ELR (cell line): ENCODE results near the gene BCAS3.

Experiments used
- DNase-seq: peaks from one replicate; pipeline ENCODE4 v3.0.0-alpha.2; 2015; ENCODE audit warnings: low read depth

BCAS3 gene

DNA sequence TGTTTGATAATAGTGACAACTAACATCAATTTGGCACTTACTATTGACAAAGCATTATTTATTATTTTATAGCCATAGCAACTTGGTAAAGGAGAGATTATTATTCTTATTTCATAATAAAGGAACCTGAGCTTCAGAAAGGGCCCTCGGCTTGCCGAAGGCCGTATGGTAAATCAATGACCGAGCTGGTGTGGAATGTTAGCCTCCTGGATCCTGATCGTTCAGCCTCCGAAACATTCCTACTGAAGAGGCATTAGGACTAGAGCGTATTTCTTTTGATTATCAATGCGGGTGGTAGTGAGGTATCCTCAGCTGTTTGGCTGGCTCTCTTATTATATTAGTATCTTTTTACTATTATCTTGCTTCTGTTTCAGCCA, 522.7 kb downstream of the BCAS3 start:
- peak; percentile 46 for DNase-seq

DNA sequence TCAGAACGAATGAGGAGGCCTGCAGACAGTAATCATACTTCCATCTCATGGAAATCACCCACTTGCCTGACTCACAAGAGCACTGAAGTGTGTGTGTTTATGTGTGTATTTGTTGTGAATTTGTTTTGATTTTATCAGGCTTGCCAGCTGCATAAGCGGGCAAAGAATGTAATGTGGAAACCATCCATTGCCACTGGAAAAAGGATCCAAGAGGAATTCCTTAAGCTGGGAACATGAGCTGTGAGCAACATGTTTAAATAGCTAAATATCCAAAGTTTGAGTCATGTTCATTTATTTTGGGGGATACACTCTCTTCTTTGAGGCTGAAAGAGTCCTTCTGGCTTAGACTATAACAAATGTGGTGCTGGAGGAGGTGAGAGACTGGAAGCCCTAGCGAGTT, 523.6 kb downstream of the BCAS3 start:
- peak; percentile 97 for DNase-seq

DNA sequence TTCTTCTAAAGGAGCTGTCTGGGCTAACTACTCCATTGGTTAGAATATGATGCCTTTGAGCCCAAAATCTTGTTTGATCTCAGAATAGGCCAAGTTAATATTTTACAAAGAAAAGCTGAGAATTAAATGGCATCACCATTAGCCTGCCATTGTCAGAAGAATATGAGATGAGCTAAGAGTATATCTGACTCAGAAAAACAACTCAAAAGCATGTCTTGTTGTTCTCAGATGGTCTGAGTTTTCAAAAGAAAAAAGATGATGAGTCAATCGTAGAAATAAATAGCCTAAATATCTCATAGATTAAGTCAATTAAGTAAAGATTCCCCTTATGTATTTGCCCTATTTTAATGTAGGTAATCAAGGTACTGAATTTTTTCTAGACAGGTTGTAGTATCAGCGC, 524.9 kb downstream of the BCAS3 start:
- DNase-seq, result peak; percentile 81

DNA sequence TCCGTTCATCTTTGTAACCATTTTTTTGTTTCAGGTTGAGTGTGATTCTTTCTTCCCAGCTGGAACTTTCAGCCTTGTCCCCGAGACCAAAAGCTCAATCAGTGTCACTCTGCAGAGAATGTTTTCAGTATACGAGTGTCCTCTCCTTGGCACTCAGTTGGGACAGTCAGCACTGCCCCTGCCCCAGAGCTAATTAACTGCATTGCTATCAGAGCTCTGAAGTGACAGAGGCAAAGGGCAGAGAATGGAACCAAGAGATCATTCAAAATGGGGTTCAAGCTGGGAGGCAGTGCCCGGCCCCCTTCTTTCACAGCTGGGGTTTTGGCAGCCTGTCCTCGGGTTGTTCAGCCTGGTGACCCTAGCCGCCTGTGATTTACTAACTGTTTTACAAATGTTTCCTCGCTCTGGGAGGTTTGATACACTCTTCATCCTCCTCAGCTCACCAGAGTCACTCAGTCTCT, 526.0 kb downstream of the BCAS3 start:
- no peak for DNase-seq

DNA sequence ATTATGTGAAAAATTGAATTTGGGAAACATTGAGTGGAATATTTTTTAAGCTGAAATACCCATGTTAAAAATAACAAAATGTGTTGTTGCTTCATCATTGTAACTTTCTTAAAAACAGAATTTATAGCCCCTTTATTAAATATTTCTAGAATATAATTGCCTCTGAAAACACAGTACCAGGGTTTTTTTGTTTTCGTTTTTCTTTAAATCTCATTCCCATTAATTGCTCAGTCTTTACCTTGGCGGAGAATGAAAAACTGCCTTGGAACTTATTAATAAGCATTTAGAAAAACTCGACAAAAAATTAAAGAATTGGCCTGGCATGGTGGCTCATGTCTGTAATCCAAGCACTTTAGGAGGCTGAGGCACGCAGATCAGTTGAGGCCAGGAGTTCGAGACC, 526.8 kb downstream of the BCAS3 start:
- DNase-seq, result no peak

DNA sequence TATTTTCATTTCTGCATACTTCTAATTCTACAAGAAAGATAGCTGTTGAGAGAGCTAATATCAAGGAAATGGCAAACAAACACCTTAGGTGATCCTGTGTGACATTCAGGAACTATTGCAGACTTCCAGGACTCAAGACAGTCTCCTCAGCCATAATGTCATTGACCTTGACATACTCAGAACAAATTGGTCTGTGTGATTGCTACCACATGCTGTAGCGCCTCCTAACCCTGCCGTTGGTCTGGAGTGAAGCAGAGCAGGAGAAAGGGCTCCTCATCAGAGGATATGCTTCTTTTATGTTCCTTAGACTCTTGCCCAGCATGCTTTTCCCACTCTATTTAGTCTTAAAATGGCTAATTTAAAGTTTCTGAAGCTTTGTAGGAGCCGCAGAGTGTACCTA, 527.8 kb downstream of the BCAS3 start:
- DNase-seq, result no peak

DNA sequence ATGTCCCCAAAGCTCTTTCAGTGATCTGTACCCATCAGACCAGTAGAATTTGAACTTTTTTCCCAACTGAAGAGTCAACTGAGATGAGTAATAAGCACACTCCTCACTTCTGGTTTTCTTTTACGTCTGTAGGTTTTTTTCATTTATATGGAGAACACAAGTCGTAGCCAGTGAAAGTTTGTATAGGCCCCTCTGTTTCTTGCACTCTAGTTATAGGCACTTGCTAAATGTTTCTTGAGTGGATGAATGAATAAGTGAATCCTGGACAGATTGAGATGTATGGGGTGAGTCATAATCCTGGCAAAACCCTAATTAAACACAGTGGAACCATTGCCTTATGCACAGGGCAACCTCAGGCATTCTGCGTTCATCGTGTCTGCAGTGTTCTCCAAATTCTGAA, 528.3 kb downstream of the BCAS3 start:
- DNase-seq, result no peak

DNA sequence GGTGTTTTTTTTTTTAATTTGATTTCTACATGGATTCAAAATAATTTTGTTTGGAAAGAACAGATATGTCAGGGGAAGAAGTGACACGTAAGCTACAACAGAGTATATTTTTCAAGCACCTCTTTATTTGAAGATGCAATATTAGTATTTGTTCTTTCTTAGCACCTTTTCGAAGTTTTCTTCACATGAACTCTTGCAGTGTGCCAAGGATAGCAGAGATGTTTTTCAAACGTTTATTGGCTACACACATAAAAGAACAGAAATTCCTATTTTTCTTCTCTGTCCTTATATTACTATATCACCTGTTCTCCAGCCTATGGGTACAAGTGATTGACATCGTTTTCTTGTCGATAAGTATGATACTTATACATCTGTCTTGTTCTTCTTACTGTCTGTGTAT, 529.3 kb downstream of the BCAS3 start:
- no peak for DNase-seq

DNA sequence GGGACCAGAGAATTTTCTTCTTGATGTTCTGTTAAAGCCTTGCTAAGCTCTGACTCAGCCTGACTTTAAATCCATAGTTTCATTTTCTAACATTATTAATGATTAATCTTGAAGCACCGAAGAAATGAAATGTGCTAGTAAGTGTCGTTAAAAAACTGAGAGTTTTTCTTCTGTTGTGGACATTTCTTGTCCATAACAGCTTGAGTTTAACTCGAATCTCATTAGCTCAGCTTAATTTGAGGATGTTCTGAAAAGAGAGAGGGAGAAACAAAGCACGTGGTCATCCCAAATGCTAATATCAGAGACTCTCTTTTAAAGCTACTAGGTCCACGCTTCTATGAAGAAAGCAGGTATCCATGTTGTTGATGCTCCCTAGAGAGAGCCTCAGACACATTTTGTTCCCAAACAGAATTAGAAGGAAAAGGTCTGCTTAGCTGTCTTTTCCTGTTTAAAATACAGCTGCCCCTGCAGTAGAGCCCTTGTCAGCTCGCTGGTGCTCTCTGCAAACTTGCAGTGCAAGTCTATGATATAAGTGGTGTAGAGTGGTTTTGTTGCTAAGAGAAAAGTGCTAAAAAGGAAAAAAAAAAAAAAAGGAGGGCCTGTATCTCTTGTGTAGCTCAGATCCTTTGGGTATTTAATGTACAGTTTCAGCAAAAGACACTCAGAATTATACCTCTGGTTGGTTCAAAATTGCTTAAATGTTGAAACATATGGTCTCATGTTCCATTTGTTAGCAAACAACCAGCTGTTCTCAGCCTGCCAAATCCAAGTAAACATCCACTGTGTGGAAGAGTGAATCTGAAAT, 530.9 kb downstream of the BCAS3 start:
- peak; percentile 40 for DNase-seq

DNA sequence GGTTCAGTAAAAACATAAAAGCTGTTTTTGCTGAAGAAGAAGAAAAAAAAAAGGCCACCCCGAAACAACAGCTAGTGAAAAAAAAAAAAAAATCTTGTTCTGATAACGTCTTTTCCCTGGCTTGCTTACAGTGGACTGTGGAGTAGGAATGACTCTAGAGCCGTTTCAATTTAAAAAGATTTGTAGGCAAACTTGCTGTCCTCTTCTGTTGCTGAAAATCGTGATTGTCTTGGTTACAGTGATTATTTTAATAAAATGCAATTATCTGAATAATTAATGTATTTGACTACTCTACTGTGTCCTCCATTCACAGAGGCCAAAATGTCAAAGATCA, 531.4 kb downstream of the BCAS3 start:
- DNase-seq, result no peak

DNA sequence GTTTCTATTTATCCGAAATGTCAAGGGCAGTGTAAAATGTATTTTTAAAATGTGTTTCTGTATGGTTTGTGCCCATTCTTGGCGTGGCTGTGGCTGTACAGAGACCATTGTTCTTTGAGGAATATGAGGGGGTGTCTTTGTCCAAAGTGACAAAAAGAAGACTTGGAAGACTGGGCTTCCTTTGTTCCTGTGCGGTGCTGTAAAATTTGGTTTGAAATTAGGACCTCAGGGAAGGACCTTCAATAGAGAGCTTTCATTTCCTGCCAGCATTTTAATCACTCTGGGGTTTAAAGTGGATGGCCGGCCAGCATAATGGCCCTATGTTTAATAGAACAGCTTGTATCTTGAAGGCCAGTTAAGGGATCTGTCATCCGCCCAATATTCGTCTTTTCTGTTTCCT, 531.9 kb downstream of the BCAS3 start:
- DNase-seq, result no peak

DNA sequence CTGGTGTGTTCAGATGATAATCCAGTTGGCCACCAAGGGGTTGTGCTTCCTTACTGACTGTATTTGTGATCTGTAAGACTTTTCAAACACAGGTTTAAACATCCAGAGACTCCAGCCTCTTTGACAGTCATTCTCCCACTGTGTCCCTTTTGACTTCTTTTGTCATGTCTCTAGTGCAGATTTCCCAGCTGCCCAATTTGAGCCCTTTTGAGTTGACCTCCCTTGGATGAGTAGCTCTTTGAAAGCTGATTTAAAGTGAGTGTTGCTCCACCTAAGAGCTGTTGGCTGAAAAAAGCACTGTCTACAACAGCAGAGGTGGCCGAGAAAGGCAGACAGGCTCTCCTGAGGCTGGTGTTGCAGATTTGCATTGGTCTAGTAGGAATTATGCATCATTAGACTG, 533.6 kb downstream of the BCAS3 start:
- DNase-seq, result no peak

DNA sequence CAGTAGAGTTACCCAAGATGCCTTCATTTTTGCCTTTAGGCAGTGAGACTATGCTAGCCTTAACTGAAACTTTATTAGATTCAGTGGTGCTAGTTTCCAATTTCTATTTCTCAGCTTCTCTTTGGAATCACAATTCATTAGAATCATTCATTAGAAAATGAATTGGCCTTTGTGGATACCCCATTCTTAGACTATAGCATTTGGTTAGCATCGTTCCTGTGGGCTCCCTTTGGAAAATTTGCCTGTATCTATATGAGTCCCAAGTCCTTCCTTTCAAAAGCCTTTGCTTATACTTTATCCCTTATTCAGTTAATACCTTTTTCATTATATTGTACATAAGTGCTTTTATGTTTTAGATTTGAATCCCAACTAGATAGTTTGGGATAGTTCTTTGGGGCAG, 535.0 kb downstream of the BCAS3 start:
- DNase-seq, result no peak

DNA sequence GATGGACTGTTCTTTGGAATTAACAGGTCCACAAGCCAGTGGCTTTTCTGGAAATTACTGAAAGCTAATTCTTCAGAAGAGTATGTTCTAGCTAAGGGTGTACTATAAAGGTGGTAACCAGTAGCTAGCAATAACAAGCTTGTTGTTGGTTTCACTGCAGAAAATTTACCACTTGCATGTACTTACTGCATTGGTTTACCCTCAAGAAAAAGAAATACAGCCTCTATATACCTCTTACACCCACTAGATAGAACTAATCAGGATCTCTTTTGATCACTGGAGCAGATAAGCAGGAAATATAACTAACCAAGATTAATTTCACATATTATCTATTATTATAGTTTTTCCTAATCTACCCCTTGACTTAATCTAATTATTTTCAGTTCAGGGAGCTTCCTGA, 537.1 kb downstream of the BCAS3 start:
- DNase-seq, result no peak

DNA sequence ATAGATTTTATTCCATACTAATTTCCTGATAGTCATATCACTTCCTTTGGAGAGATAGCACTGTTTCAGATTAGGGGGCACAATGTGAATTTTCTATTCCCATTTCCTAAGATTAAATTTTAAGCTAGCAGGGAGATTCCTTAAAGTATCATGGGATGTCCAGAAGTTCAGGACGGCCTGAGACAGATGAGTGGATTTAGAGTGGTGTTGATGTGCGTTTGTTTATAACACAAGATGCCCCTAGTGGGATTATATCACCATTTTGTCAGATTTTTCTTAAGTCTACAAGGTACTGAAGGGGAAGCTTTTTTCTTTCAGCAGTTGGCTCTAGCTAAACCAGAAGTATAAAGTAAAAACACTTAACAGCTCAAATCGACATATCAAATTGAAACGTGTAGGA, 538.4 kb downstream of the BCAS3 start:
- DNase-seq, result no peak

DNA sequence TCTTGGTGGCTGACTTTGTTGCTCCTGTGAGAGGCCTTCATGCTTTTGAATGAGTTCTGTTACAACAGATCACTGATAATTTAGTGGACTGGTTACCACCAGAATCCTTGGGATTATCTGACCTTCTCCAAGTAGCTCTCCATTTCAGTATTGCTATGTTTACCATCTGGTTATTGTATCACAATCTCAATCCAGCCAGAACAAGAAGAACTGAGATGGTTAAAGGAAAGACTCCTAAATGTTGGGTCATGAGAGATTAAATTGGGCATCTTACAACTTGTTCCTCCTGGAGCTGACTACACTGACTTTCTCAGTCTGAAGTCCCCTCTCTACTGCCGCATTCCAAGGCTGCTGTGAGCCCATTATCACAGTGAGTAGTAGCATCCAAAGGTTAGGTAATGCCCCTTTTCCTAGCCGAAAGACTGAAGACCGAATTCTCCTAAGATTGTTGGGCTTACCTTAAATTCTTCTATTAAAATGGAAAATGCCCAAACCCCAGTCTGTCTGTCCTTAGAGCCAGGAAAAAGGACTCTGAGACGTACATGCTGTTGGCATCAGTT, 540.3 kb downstream of the BCAS3 start:
- no peak for DNase-seq

DNA sequence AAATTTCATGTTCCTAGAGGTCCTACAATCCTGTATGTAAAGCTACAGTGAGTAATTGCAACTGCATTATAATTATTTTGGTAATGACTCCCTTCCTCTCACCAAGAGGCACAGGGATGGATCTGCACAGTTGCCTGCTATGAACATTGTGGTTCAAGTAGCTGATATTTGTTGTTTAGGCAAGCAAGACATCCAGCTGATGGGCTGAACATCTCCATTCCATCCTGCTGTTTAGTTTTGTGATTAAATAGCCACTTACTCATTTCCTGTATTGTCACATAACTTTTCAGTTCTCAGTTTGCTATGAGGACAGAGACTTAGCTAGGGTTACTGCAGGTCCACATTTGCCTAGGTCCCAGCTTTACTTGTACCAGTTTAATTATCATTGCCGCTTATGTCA, 540.8 kb downstream of the BCAS3 start:
- DNase-seq, result peak; percentile 79

DNA sequence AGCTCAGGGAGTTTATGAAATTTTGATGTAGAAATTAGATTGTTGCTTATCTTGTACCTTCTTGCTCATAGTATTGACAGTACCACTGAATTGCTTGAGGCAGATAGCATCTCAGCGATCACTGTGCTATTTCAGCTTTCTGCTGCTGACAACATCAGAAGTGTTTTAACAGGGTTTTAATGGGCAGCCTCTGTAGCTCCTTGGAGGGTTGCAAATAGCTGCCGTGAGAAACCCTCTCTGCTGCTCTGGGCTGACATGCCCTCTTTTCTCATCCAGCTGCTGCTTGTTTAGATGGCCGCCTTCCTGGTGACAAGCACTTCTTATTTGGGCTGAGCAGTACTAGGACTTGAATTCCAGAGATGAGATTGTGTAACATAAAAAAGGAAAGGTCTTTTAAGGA, 541.8 kb downstream of the BCAS3 start:
- no peak for DNase-seq

DNA sequence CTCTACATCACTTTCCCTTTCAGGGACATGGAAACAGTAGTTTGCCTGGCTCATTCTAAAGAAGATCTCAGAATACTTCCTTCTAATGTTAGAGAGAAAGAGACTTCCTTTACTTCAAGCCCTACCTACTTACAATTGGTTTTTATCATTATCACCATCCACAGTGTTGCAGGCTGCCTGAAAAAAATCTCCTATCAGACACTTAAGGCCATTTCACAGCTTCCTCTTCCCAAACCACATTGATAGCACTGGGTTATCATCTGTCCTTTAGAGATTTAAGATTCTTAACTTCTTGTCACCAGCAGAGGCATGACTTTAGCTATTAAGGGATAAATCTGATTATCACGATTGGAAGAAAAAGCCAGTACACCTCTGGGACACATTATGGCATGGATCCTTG, 543.5 kb downstream of the BCAS3 start:
- no peak for DNase-seq

DNA sequence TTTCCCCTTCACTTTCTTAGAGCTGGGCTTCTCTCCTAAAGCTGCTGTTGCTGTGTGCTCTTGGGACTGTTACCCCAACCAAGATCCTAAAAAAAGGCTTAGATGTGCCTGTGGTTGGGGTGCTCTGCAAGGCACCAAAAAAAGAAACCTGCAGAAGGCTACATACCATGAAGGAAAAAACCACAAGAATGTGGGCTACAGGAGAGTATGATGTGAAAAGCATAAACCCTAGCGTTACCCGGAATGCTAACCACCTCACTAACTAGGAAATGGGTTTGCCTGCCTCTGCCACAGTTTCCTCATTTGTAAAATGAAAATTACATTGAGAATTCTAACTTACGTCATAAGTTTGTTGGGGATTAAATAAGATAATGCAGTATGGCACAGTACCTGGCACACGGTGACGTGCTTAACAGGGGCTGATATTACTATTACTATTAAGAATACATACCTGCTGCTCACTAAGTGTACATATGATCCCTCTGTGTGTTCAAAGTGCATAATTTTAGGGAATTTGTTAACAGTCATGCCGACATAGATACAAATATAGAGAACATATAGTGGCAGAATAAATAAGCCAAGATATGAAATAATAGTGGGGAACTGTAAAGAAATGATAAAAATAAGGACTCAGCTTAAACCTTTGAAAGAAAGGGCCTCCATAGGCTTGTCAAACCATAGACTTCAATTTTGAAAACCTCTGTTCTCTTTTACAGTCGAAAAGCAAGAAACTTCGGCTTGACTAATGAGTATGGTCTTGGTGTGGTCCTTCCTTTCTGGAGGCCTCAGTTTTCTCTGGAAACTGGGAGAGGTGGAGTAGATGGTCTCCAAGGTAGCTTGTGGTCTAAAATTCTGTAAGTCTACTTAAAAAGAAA, 544.2 kb downstream of the BCAS3 start:
- DNase-seq, result no peak

DNA sequence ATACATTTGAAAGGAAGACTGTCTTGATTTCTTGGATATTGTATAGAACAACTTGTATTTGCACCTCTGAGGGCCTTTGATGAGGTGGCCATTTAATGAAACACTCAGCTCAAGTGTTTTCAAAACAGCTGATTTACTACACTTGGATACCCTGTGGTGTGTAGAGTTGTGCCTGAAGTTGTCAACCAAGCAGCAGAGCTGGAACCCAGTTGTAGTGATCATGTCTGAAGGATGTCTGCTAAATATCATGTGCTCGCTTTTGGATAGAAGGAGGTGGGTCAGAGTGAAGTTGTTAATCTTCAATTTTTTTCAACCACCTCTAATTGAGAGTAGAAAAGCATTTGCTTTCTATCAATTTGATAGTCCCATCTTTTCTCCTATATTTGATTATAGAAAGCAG, 546.1 kb downstream of the BCAS3 start:
- no peak for DNase-seq

DNA sequence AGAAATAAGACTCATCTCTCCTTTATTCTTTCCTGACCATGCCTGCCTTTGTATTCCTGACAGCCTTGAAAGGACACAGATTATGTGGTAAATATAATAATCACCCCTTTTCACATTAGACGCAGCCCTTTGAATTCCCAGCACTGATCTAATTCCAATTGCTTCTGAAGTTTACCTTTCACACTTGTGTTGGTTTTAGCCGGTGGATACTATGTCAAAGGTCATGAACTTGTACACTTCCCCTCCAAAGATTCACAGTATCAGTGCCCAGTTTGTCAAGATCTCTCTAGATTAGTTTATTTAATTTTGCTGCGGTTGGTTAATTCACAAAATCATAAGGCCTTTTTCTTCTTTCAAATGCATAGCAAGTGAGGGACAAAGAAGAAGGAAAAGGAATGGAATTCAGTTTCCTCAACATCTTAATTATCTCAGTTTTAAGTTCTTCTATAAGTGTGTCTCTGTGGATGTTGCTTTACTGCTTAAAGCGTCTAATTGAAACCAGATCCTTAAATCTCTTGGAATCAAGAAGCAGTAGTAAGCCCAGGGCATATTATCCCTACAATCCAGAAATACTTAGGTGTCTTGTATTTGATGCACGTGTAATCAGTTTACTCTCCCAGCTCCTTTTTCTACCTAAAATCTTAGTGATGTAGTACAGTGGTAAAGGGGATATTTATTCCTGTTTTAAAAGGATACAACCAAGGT, 547.7 kb downstream of the BCAS3 start:
- no peak for DNase-seq

DNA sequence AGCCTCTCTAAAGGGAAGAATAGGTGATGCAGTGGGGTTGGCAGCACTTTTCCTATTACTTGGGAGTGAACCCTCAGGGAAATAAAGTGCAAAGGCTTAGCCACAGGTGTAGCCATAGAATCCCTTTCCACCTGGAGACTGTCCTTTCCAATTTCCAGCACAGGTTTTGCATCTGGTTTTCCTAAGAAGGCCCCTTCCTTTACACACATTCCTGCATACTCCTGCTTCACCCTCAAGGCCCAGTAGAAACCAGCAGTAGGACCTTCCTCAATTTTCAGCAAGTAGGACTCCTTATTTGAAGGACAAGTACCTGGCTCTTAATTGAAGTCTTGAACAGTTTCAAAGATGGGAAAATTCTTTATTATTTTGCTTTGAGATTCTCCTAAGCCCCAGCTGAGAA, 550.2 kb downstream of the BCAS3 start:
- no peak for DNase-seq
